Stimulated activated CD8-positive, alpha-beta memory T cell treated with anti-CD3 and anti-CD28 coated beads, Interleukin-12 subunit alpha, Interleukin-12 subunit beta, amount 100 ng/mL, for 1 hour (primary cell): ENCODE data around the gene PFN2.

Source experiments
- DNase-seq: peaks from one replicate; pipeline ENCODE4 v3.0.0-alpha.2; 2020; ENCODE audit warnings: low read depth

The PFN2 gene

DNA sequence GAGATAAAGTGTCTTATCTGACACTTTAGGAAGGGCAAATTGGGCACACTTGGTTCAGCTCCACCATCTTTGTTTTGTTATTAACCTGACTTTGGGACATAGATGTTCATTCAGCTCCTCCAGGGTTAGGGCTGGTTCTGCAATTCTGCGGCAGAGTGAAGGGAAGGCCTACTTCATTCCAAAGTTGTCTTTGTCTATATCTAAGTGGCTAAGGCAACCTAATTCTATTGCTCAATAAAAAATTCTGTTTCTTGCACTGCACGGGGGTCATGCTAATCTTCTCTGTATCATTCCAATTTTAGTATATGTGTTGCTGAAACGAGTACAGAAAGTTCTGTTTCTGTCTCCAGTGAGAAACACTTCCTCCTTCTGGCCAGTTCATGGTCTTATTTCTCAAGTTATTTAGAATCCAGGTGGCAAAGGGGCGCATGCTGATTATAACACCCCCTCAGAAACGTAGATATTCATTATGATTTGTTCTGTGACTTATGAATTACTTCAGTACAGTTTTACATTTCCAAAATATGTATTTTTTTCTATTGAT, 53.5 kb downstream of the PFN2 start:
- no peak for DNase-seq
